ENCODE data around the gene FTO.
"Not testable (repeated sequence)": the region's sequence is repeated elsewhere in the genome, so short reads cannot be mapped to it uniquely, and the experiment has no call there.

FTO gene

GRCh38 chr16:53703590-53704444 lies at the start of gene FTO, which contains the start of gene RPGRIP1L:
Gene FTO, plus strand, starts transcription at chr16:53704156.
Gene RPGRIP1L, minus strand, starts transcription at chr16:53703859. Its CDS starts 3,136 bp downstream, at chr16:53700723.
- DNase-seq (ENCODE audit: low spot score) (peak; percentile 98), FAIRE-seq (peak; percentile 88)

- peak; percentile 36 for FAIRE-seq
- DNase-seq (ENCODE audit: low spot score) = no peak
Measured at GRCh38 chr16:53654946-53655345, 49.0 kb upstream of the FTO start.

- DNase-seq (ENCODE audit: low spot score) = no peak
- FAIRE-seq = no peak
Measured at GRCh38 chr16:53662072-53662471, 41.9 kb upstream of the FTO start.

GRCh38 chr16:53664724-53665345 lies 39.1 kb upstream of the FTO start:
- no peak for DNase-seq (ENCODE audit: low spot score)
- FAIRE-seq = no peak

GRCh38 chr16:53666786-53667415 lies 37.1 kb upstream of the FTO start:
- FAIRE-seq = no peak
- DNase-seq (ENCODE audit: low spot score) = no peak

- no peak for DNase-seq (ENCODE audit: low spot score)
- no peak for FAIRE-seq
Measured at GRCh38 chr16:53668869-53669268, 35.1 kb upstream of the FTO start.

- FAIRE-seq (no peak), DNase-seq (ENCODE audit: low spot score) (no peak)
Measured at GRCh38 chr16:53672461-53672860, 31.5 kb upstream of the FTO start.

GRCh38 chr16:53673189-53673588 lies 30.8 kb upstream of the FTO start:
- FAIRE-seq (no peak), DNase-seq (ENCODE audit: low spot score) (no peak)

GRCh38 chr16:53678155-53678554 lies 25.8 kb upstream of the FTO start:
- FAIRE-seq = no peak
- no peak for DNase-seq (ENCODE audit: low spot score)

- FAIRE-seq (no peak), DNase-seq (ENCODE audit: low spot score) (no peak)
Measured at GRCh38 chr16:53678756-53679343, 25.1 kb upstream of the FTO start.

GRCh38 chr16:53680756-53681155 lies 23.2 kb upstream of the FTO start:
- DNase-seq (ENCODE audit: low spot score) = no peak
- no peak for FAIRE-seq

GRCh38 chr16:53681354-53681753 lies 22.6 kb upstream of the FTO start:
- DNase-seq (ENCODE audit: low spot score) (no peak), FAIRE-seq (no peak)

GRCh38 chr16:53685334-53685733 lies 18.6 kb upstream of the FTO start:
- not testable (repeated sequence) for DNase-seq (ENCODE audit: low spot score); FAIRE-seq

- DNase-seq (ENCODE audit: low spot score) (no peak), FAIRE-seq (no peak)
Measured at GRCh38 chr16:53686710-53687109, 17.2 kb upstream of the FTO start.

- no peak for FAIRE-seq
Measured at GRCh38 chr16:53689636-53690035, 14.3 kb upstream of the FTO start.

GRCh38 chr16:53690771-53691170 lies 13.2 kb upstream of the FTO start:
- DNase-seq (ENCODE audit: low spot score) (no peak), FAIRE-seq (no peak)

More at GRCh38 chr16:53689636-53690035, 14.3 kb upstream of the FTO start:
- DNase-seq (ENCODE audit: low spot score) = no peak

GRCh38 chr16:53692146-53692545 lies 11.8 kb upstream of the FTO start:
- FAIRE-seq (no peak), DNase-seq (ENCODE audit: low spot score) (no peak)

- DNase-seq (ENCODE audit: low spot score) (no peak), FAIRE-seq (no peak)
Measured at GRCh38 chr16:53693320-53693719, 10.6 kb upstream of the FTO start.

GRCh38 chr16:53695070-53695469 lies 8.9 kb upstream of the FTO start:
- FAIRE-seq = peak; percentile 59
- peak; percentile 52 for DNase-seq (ENCODE audit: low spot score)

- FAIRE-seq; DNase-seq (ENCODE audit: low spot score): not testable (repeated sequence)
Measured at GRCh38 chr16:53698271-53698670, 5.7 kb upstream of the FTO start.

- DNase-seq (ENCODE audit: low spot score) = no peak
- FAIRE-seq = no peak
Measured at GRCh38 chr16:53704445-53704813, 473 bp downstream of the FTO start.

GRCh38 chr16:53707671-53708070 lies 3.7 kb downstream of the FTO start:
- DNase-seq (ENCODE audit: low spot score) (no peak), FAIRE-seq (no peak)
